MV-4-11 (cell line): ENCODE data around the gene PIGZ.

ENCODE experiments used
- DNase-seq: peaks from one replicate; lab custom pipeline; 2025; lab: John Stamatoyannopoulos, UW

PIGZ gene

DNA sequence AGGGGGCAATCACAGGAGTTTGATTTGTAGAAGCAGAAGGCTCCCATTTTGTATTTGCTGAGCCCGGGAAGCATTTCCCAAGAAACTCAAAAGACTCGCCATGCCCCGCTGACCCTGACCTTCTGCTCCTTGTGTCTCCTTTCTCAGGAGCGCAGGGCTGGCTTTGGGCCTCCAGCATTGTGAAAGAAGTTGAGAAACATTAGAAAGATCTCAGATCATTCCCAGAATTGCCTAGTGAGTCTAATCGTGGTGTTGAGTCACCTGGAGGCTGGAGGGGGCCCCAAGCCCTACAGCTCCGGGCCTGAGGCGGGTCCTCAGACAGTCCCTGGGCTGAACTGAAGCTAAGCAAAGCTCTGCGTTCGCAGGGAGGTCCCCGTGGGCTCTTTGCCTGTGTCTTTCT lies 10.9 kb upstream of the PIGZ start:
- DNase-seq = peak; percentile 16

DNA sequence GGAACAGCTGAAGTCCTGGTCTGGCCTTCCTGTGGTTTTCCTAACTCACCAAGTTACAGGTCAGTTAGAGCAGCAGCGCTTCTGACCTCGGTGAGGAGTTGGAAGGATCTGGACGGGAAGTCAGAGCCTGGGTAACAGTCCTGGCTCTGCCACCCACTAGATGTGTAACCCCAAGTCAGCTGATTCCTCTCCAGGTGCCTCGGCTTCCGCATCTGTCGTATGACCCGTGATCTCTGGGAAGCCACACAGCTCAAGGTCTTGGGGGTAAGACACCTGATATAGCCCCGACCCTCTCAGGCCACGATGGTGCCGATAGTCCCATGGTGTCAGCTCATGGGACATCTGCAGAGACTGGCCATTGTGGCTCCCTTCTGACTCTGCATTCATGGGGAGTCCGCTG lies 8.3 kb upstream of the PIGZ start:
- DNase-seq = no peak

DNA sequence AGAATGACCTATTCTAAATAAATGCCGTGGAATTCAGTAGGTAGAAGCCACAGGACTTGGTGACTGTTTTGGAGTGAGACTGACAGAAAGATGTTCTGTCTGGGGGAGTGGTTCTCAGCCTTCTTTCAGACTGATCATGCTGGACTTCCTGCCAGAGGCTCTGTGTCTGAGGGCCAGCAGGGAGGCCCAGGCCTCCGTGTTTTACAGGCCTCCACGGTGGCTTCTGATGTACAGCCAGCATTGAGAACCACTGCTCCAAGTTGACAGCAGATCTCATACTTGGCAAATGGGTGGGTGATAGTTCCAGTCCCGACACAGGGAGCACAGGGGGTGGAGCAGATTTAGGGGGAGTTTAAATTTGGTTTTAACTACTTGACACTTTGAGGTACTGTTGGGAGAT lies 6.7 kb upstream of the PIGZ start:
- no peak for DNase-seq

DNA sequence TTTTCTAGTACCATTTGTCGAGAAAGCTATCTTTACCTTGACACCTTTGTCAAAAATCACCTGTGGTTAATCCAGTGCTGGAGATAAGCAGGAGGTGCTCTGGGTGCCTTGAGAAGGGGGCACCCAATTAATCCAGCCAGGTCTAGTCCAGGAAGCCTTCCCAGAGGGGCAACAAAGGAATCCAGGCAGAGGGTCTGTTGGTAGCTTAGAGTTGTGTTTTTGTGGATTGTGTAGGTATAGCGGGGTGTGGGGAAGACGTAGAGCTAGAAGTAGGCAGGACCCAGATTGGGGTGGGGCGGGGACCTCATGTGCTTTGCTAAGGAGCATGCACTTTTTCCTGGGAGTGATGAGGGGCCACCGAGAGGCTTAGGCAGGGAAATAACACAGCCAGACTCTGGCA lies 6.0 kb upstream of the PIGZ start:
- DNase-seq = no peak

DNA sequence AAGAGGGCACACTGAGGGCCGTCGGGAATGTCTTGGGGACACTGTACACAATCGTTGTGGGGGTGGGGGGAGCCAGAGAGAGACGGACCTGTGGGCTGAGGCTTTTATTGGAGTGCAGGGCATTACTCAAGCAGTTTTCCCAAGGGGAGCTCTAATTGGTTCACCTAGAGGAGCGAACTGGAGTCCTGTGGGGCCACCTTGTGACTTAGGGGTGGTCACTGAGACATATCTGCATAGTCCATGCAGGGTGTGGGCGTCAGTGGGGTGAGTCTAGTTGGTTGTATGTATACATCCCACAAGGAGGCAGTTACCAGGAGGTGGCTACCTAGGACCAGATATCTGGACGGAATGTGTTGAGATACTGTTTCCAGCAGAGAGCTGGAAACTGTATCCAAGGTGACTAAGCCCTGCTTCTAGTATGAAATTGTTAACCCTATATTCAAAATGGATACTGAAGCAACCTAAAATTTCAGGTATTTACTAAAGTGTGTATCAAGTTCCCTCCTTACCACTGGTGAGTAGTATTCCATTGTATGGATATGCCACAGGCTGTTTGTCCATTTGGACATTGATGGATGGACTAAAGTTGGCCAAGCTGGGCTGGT lies 2.6 kb upstream of the PIGZ start:
- DNase-seq = no peak

DNA sequence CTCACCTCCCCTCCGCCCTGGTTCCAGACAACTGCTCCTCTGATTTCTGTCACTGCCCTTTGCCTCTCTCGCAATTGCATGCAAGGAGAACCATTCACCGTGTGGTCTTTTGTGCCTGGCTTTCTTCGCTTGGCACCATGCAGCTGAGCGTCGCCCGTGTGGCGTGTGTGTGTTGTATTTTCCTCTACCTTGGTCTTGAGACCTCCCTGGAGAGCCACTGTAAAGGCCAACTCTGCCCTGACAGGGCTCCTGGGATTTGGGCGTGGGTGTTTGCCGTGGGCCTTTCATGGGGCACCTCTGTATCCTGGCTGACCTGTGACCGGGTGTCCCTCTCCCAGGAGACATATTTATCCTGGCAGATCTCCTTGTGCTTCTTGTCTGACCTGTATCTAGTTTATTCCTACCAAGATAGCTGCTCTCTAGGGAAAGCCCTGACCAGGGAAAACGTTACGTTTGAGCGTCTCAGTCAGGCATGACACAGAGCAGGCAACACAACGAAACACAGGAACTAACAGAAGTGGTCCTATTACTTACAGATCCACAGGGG lies 2.0 kb upstream of the PIGZ start:
- no peak for DNase-seq

DNA sequence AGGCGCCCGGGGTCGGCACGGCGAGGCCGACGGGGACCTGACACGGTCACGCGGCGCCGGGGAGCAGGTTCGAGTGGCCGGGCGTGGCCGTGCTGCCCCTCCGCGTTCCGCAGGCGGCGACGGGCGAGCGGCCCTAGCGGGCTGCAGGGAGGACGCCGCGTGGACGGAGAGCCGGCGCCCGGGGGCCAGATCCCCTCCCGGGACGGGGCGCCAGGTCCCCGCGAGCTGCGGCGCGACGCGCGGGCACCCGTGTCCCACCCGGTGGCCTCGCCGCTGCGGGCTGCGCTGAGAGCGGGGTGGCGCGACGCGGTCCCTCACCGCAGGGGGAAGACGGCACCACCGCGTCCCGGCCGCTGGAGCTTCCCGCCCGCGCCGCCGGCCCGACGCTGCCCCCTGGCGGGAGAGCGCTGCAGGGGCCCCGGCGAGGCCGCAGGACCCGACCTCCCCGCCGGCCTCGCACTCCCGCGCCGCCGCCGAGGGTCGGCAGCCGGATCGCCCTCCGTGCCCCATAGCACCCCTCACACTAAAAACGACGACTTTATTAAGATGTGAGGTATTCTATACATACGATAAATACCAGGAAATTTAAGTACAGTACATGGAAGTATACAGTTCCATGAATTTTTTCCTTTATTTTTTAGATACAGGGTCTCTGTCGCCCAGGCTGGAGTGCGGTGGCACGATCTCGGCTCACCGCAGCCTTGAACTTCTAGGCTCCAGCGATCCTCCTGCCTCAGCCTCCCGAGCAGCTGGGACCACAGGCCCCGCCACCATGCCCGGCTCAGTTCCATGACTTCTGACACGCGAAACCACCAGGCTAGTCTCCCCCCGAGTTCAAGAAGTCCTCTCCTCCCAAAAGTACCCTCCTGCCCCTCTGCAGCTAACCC lies 1.3 kb upstream of the PIGZ start:
- peak; percentile 36 for DNase-seq

DNA sequence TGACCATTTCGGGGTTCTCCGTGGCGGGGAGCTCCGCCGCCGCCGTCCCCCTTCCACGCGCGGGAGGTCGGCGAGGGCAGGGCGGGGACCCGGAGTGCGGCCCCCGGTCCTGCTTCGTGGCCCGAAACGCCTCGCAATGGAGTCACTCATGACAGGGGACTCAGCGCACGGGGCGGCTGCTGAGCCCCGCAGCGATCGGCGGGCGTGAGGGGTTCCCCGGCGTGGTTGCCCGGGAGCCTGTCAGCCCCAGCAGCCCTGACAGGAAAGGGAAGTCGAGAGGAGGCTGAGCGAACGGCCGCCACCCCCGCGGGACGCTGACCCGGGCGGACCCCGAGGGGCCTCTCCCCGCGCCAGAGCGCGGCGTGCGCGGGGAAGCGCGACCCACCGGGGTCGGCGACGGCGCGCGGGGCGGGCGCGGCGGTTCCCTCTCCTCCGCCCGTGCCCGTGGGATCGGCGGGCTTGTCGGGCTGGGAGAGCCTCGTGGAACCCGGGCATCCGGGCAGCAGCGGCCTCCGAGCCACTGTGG lies 564 bp upstream of the PIGZ start:
- DNase-seq = peak; percentile 38

DNA sequence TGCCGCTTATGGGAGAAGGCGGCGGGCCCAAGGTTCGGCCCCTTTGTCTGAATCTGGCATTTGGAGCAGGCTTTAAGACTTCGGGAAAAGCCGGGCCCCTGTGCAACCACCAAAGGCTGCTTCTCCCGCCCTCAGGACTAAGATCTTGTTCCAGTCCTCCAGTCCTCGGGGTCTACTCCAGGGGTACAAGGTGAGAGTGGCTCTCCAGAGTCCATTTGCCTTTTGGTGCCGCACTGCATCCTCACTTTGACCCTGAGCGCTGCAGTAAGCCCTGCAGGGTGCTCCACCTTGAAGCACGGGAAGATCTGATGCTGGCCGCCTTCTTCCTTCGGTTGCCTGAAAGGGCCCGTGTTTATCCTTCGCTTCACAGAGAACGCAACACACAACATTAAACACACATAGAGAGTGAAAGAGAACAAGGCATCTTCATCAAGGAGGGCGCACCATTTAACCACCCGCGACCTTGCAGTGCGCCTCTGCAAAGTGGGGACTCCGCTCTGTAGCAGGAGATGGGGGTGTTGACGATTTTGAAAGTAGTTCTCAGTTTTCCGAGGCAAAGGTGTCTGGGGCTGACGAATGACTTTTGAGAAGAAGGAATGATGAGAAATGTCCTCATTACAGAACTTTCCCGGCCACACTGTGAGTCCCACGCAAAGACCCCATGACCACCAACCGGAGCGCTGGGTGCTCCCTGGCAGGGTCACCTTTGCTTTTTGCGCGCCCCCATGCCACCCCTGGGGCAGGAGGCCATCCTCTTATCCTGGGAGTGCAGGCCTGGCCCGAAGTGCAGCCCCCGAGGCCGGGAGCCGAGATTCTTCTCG lies 1.0 kb downstream of the PIGZ start:
- no peak for DNase-seq

DNA sequence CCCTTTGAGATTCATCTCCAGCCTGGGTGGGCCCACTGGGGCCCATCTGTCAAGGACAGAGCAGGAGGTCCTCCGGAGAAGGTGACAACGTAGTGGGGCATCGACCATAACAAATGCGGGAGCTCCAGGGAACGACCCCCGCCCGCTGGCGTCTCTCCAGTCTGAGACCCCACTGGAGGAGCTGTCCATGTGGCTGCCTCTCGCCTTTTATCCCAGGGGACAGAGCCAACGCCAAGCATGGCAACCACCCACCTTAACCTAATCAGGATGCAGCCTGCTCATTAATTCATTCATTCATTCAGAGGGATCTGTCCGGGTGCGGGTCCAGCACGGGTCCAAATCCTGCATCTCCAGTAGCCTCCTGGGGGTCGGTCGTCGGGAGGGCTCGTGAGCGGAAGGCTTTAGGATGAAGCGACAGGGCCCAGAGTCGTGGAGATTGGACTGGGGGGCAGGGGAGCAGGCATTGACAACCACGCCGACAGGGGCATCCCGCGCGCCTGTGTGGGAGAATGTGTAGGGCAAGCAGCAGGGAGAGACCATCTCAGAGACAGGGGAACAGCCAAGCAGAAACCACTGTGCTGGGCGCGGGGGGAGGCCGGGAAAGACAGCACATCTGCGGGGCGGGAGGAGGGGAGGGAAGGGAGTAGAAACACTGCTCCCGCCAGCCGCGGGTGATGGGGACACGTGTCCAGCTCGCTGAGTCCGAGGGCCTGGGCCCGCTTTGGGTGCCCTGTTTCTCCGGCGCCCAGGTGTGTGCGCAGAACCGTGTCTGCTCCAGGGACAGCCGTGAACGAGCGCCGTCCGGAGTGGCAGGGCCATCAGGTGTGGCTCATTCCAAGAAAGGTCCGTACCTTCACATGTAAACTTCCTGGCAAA lies 1.9 kb downstream of the PIGZ start:
- no peak for DNase-seq

DNA sequence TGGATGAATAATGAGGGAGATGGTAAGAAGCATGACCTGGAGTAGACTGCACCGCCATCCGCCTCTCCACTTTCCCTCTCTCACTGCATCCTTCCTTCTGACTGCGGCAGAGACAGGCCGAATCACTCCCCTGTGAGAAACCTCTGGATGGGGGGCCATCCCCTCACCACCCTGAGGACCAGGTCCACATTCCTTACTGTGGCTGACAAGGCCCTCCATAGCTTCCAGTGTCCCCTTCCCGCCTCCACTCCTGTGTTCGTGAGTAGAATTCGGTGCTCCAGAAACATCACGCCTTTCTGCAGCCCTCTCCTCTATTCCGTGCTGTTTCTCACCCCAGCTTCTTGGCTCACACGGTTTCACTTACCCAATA lies 2.8 kb downstream of the PIGZ start:
- DNase-seq = no peak

DNA sequence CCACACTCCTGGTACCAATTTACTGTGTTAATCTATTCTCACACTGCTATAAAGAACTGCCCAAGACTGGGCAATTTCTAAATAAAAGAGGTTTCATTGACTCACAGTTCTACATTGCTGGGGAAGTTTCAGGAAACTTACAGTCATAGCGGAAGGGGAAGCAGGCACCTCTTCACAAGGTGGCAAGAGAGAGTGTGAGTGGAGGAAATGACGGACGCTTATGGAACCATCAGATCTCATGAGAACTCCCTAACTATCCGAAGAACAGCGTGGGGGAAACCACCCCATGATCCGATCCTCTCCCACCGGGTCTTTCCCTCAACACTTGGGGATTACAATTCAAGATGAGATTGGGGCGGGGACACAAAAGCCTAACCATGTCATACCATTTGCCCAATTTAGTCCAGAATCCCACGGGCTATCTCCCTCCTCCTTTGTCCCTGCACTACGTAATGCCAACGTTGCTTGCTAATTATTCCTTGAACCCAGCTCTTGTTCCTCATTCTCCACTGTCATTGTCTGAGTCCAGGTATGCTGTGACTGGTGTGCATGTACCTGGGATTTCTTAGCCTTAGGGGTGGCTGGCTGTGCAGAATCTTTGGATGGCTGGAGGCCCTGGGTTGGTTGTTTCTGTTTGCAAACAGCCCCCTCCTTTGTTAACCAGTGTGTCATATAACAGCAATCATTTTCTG lies 3.4 kb downstream of the PIGZ start:
- DNase-seq = no peak

DNA sequence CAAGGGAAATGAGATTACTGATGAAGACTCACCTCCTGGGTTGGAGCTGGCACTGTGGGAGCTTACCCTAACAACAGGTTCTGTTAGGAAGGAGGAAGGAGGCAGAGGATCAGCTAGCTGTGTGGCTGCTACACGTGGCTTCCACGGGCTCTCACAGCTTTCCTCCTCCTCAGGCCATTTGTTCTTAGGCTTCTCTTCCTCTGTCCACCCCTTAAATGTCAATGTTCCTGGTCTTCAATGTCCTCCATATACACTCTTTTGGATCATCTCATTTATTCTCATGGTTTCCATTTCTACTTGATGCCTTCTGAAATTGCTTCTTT lies 5.0 kb downstream of the PIGZ start:
- no peak for DNase-seq

DNA sequence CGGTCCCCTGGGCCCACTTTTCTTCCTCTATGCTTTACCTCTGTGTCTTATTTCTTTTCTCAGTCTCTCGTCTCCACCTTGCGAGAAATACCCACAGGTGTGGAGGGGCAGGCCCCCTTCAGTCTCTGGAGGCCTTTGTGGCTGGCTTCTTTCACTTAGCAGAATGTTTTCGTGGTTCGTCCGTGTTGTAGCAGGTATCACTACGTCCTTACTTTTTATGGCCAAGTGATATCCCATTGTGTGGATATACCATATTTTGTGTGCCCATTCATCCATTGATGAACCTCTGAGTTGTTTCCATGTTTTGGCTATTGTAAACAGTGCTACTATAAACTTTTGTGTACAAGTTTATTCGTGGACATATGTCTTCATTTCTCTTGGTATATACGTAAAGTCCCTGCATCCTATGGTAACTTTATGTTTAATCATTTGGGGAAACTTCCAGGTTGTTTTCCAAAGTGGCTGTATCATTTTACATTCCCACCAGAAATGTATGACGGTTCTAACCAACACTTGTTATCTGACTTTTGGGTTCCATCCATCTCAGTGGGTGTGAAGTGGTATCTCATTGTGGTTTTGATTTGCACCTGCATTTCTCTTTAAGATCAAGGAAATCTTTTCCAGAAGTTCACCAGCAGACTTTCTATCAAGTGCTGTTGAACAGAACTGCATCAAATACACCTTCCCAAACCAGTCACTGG lies 5.6 kb downstream of the PIGZ start:
- no peak for DNase-seq

DNA sequence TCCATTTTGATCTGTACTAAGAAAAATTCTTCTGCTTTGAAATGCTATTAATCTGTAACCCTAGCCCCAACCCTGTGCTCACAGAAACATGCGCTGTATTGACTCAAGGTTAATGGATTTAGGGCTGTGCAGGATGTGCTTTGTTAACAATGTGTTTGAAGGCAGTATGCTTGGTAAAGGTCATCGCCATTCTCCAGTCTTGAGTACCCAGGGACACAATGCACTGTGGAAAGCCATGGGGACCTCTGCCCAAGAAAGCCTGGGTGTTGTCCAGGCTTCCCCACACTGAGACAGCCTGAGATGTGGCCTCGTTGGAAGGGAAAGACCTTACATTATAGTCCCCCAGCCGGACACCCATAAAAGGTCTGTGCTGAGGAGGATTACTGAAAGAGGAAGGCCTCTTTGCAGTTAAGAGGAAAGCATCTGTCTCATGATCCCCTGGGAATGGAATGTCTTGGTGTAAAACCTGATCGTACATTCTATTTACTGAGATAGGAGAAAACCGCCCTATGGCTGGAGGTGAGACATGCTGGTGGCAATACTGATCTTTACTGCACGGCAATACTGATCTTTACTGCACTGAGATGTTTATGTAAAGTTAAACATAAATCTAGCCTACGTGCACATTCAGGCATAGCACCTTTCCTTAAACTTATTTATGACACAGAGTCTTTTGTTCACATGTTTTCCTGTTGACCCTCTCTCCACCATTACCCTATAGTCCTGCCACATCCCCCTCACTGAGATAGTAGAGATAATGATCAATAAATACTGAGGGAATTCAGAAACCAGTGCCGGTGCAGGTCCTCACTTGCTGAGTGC lies 6.3 kb downstream of the PIGZ start:
- DNase-seq = no peak

DNA sequence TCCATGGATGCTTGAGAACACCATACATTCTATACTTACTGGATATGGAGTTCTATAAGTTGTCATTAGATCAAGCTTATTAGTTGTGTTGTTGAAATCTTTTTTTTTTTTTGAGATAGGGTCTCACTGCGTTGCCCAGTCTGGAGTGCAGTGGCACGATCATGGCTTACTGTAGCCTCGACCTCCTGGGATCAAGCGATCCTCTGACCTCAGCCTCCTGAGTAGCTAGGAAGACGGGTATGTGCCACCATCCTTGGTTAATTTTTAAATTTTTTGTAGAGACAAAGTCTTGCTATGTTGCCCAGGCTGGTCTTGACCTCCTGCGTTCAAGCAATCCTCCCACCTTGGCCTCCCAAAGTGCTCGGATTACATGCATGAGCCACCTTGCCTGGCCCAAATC lies 13.8 kb downstream of the PIGZ start:
- no peak for DNase-seq

DNA sequence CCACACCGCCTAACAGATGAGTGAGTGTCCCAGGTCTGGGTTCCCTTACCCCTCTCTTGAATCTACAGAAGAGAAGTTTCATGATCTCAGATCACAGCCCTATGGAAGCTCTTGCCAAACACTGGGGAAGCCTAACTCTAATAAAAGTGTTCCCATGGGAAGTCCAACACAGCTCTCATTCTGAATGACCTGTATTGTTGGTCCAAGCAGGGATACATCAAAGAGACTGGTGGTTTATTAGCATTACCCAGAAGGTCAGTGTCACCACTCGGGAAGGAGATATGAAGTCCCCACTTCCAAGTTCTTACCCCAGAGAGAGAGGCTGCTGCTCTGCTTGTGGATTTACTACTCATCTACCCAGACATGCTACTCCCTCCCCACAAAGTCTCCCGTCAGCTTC lies 17.3 kb downstream of the PIGZ start:
- DNase-seq = no peak

DNA sequence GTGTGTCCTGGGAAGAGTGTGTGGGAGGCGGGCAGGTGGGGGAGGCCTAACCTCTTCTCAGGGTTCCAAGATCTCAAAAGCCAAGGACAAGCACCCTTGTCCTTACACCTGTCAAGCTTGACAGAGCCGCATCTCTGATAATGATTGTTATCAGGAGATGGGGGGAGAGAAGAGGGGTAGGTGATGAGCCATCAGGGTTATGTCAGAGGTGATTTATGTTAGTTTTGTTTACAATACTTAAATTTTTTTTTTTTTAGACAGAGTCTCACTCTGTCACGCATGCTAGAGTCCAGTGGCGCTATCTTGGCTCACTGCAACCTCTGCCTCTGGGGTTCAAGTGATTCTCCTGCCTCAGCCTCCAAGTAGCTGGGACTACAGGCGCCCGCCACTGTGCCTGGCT lies 18.9 kb downstream of the PIGZ start:
- no peak for DNase-seq

DNA sequence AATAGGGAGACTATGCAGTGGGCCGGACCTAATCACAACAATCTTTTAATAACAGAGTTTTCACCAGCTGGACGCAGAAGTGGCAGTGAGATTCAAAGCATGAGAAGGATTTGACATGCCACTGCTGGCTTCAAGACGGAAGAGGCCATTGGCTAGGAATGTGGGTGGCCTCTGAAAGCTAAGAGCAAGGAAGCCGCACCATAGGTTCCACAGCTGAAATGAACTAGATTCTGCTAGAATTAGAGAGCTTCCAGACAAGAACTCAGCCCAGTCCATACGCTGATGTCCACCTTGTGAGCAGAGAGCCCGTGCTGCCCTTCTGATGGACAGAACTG lies 19.4 kb downstream of the PIGZ start:
- no peak for DNase-seq
